HFF-Myc (cell line): ENCODE results near the gene OR10X1.

Experiments used
- DNase-seq: peaks from one replicate; pipeline ENCODE4 v3.0.0-alpha.2; 2011; ENCODE audit warnings: low read depth; ENCODE audit errors: extremely low read depth
- H3K4me3 ChIP-seq: replicated peaks from 2 replicates; pipeline ENCODE4 v1.5.1; 2011; ENCODE audit warnings: low read depth, mild to moderate bottlenecking, control low read depth, low read length
- TF ChIP-seq, protein P1 (sequence below): IDR thresholded peaks from 2 replicates; pipeline ENCODE4 v1.5.1; 2012; ENCODE audit warnings: mild to moderate bottlenecking, low read depth, low read length, control low read depth; ENCODE audit errors: missing control alignments

The OR10X1 gene

GRCh38 chr1:158586942-158587341, 7.2 kb upstream of the OR10X1 start:
- TF ChIP-seq, protein P1, sequence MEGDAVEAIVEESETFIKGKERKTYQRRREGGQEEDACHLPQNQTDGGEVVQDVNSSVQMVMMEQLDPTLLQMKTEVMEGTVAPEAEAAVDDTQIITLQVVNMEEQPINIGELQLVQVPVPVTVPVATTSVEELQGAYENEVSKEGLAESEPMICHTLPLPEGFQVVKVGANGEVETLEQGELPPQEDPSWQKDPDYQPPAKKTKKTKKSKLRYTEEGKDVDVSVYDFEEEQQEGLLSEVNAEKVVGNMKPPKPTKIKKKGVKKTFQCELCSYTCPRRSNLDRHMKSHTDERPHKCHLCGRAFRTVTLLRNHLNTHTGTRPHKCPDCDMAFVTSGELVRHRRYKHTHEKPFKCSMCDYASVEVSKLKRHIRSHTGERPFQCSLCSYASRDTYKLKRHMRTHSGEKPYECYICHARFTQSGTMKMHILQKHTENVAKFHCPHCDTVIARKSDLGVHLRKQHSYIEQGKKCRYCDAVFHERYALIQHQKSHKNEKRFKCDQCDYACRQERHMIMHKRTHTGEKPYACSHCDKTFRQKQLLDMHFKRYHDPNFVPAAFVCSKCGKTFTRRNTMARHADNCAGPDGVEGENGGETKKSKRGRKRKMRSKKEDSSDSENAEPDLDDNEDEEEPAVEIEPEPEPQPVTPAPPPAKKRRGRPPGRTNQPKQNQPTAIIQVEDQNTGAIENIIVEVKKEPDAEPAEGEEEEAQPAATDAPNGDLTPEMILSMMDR = no peak
- DNase-seq = no peak
- H3K4me3 ChIP-seq = no peak overlapping the region

- no peak for DNase-seq
- H3K4me3 ChIP-seq = no peak overlapping the region
- TF ChIP-seq, protein P1 = no peak
Observed at GRCh38 chr1:158583962-158584361, 4.3 kb upstream of the OR10X1 start.

DNA sequence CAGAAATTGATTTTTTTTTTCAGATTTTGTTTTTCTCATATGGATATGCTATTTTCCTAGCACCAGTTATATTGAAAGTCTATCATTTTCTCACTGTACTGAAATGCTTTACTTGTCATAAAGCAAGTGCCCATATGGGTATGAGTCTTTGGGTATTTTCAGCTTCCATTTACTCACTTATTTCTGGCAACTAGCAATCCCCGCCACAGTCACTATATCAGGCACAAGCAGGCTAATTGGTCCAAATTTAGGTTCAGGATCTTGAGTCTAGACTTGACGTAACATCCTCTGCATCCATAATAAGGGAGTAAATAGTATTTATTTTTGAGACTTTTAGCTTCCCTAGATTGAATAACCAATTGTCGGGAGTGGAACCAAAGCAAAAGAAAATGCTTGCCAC, 2.1 kb downstream of the OR10X1 start:
- no peak for DNase-seq
- H3K4me3 ChIP-seq = no peak overlapping the region
- TF ChIP-seq, protein P1 = no peak

DNA sequence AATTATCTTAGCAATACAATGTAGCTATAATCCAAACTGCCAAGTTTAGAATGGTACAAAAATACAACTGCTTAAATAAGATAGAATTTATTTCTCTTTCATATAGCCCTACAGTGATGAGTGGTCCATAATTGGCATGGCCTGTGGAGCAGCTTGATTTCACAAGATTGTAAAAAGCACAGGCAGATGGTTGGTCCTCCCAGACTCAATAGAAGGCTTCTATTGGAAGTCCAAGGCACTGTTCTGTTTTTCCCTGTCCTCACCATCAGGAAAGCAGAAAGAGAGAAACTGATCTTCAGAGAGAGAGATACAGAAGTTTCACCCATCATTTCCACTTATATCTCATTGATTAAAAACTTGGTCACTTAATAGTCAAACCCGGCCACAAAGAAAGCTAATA, 7.5 kb downstream of the OR10X1 start:
- TF ChIP-seq, protein P1 = no peak
- no peak overlapping the region for H3K4me3 ChIP-seq
- DNase-seq = no peak

DNA sequence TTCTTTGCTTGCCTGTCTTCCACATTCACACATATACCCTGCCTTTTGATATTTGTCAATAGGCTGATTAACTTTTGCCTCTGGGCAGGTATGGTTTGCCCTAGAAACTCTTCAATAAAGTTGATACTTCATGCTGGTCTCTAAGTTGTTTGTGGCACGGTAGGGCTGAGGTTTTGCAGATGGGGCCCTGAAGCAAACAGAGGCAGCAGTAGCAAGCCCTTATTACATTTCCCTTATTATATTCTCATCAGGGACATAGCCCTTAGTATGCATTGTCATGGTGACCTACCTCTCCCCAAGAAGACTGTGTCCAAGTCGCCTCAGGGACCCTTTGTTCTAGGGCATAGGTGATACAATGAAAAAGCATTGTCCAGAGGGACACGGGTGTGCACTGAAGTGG, 9.2 kb downstream of the OR10X1 start, which contains the start of gene OR6P1:
TSS of gene OR6P1 (minus strand) at position 101 of the 400 bp plus-strand sequence. CDS start 6,976 bp downstream, outside the sequence.
- TF ChIP-seq, protein P1 = no peak
- no peak for DNase-seq
- H3K4me3 ChIP-seq = no peak within 1 kb of the TSS

GRCh38 chr1:158564608-158565007, 15.1 kb downstream of the OR10X1 start:
- TF ChIP-seq, protein P1 = no peak
- no peak overlapping the region for H3K4me3 ChIP-seq
- no peak for DNase-seq

DNA sequence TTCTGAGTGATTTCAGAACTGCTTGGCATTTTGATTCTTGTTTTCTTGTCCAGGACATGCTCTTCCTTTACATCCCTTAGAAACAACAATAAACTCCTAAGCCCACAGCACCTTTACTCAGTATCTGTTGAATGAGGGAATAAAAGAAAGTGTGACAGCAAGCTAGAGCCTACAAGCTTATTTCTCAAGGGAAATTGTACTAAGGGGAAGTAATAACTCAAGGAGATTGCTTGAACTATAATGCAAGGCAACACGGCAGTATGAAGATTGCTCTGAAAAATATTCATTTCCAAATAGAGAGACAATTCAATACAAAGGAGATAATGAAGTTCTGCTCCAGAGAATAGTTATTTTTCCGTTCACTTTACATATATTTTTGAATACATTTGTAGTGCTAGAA, 15.8 kb downstream of the OR10X1 start:
- TF ChIP-seq, protein P1 = no peak
- H3K4me3 ChIP-seq = no peak overlapping the region
- DNase-seq = no peak
